ENCODE measurements around the gene RMND5B. TPM values are rescaled to one million over a fixed set of nuclear protein-coding genes. Genes with fewer than 3 reads are reported as not detected.

Gene RMND5B
- total RNA-seq, 1 experiment from 2014 or later, result 37.0 TPM

DNA sequence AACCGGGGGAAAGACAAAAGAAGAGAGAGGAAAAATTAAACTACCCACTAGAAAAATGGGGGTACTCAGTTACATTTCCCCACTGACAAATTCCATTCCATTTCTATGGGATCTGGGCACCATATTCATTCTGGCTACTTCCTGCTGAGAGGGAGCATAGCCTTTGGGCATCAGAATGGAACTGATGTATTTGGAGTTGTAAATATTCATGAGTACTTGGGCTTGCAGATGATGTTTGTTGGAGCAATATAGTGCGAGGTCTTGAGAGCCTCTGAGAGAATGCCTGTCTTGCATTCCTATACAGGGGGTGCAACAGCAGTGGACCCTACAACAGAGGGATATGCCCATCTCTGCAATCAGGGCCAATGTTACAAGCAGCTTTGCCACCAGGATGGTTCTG is 39.6 kb downstream of the RMND5B start:
- Histone ChIP-seq H3K27me3 (replicated peaks; ENCODE audit: insufficient read depth, low read depth, low read length, poor library complexity) (no peaks in the 10 kb centered on the region), H3K4me1 (ENCODE audit: insufficient read depth, low read length, poor library complexity, severe bottlenecking) (no peaks in the 10 kb centered on the region), H3K27ac (ENCODE audit: low read depth, low read length, poor library complexity, severe bottlenecking) (no peak overlapping the region), H3K9me3 (ENCODE audit: low read depth, low read length, poor library complexity, severe bottlenecking) (no peaks in the 10 kb centered on the region), H3K4me3 (ENCODE audit: low read depth, low read length, poor library complexity, severe bottlenecking) (no peak overlapping the region), H3K36me3 (ENCODE audit: insufficient read depth, low read length, poor library complexity, severe bottlenecking) (no peaks in the 10 kb centered on the region)
- DNase-seq (ENCODE audit: low spot score), result no peak
- intact Hi-C loops (cut with micrococcal nuclease; ENCODE audit: unreplicated experiment), result no loop called here
- ChIA-PET POLR2A (ENCODE audit: low non-redundant PET) (no interaction called here), CTCF (no interaction called here)
- BruUV-seq (replicated peaks), result no TSS peak
- TF ChIP-seq, protein P1, sequence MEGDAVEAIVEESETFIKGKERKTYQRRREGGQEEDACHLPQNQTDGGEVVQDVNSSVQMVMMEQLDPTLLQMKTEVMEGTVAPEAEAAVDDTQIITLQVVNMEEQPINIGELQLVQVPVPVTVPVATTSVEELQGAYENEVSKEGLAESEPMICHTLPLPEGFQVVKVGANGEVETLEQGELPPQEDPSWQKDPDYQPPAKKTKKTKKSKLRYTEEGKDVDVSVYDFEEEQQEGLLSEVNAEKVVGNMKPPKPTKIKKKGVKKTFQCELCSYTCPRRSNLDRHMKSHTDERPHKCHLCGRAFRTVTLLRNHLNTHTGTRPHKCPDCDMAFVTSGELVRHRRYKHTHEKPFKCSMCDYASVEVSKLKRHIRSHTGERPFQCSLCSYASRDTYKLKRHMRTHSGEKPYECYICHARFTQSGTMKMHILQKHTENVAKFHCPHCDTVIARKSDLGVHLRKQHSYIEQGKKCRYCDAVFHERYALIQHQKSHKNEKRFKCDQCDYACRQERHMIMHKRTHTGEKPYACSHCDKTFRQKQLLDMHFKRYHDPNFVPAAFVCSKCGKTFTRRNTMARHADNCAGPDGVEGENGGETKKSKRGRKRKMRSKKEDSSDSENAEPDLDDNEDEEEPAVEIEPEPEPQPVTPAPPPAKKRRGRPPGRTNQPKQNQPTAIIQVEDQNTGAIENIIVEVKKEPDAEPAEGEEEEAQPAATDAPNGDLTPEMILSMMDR (conservative IDR thresholded peaks at IDR 0.05; ENCODE audit: low read depth, low read length), result no peak
- TF ChIP-seq EZH2 (IDR thresholded peaks at IDR 0.05; ENCODE audit: borderline replicate concordance, low read depth, low read length, poor library complexity, severe bottlenecking), result no peak

DNA sequence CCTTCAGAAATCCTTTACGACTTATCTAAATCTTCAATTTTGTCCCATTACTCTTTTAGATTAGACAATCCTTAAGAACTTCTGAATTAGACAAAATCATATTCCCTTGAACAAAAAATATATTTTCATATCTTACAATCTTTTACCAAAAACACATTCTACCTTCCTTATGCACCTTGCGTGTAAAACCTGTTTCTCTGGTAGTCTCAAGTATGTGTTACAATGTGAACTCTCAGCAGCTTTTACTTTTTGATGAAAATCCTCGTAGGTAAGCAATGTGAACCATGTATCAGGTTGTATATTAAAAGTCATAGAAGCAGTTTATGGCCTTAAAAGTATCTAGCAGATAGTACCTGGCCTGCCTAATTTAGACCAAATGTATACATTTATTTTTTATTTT is 43.6 kb downstream of the RMND5B start:
- ChIA-PET CTCF (no interaction called here), POLR2A (ENCODE audit: low non-redundant PET) (no interaction called here)
- H3K27me3 ChIP-seq (replicated peaks; ENCODE audit: insufficient read depth, low read depth, low read length, poor library complexity), result no peaks in the 10 kb centered on the region
- no peaks in the 10 kb centered on the region for H3K4me1 ChIP-seq (ENCODE audit: insufficient read depth, low read length, poor library complexity, severe bottlenecking)
- no TSS peak for BruUV-seq (replicated peaks)
- no peaks in the 10 kb centered on the region for H3K36me3 ChIP-seq (ENCODE audit: insufficient read depth, low read length, poor library complexity, severe bottlenecking)
- no peak for DNase-seq (ENCODE audit: low spot score)
- H3K27ac ChIP-seq (ENCODE audit: low read depth, low read length, poor library complexity, severe bottlenecking), result no peak overlapping the region
- intact Hi-C loops (cut with micrococcal nuclease; ENCODE audit: unreplicated experiment), result no loop called here
- TF ChIP-seq, protein P1 (conservative IDR thresholded peaks at IDR 0.05; ENCODE audit: low read depth, low read length), result no peak
- no peak overlapping the region for H3K4me3 ChIP-seq (ENCODE audit: low read depth, low read length, poor library complexity, severe bottlenecking)
- no peaks in the 10 kb centered on the region for H3K9me3 ChIP-seq (ENCODE audit: low read depth, low read length, poor library complexity, severe bottlenecking)

DNA sequence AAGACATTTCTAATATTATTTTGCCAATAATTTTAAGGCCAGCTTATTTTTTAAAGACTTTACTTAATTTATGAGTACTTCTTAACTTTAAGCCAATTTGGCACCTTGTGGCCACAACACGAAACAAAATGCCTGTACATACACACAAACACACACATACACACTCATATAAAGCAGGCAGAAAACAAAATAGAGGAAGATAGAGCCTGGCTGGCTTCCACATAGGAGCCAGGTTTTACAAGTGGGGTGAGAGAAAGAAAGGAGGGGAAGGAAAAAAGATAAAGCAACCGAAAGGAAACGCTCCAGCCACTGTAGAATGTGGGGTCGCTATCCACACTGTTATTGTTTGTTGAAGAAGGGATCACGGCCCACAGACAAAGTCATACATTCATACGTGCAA is 46.0 kb downstream of the RMND5B start:
- H3K9me3 ChIP-seq (ENCODE audit: low read depth, low read length, poor library complexity, severe bottlenecking), result no peaks in the 10 kb centered on the region
- H3K27me3 ChIP-seq (replicated peaks; ENCODE audit: insufficient read depth, low read depth, low read length, poor library complexity), result no peaks in the 10 kb centered on the region
- ChIA-PET CTCF (no interaction called here), POLR2A (ENCODE audit: low non-redundant PET) (no interaction called here)
- no peak for DNase-seq (ENCODE audit: low spot score)
- H3K4me3 ChIP-seq (ENCODE audit: low read depth, low read length, poor library complexity, severe bottlenecking), result no peak overlapping the region
- H3K4me1 ChIP-seq (ENCODE audit: insufficient read depth, low read length, poor library complexity, severe bottlenecking), result no peaks in the 10 kb centered on the region
- BruUV-seq (replicated peaks), result no TSS peak
- no peak overlapping the region for H3K27ac ChIP-seq (ENCODE audit: low read depth, low read length, poor library complexity, severe bottlenecking)
- intact Hi-C loops (cut with micrococcal nuclease; ENCODE audit: unreplicated experiment), result no loop called here
- TF ChIP-seq, protein P1 (conservative IDR thresholded peaks at IDR 0.05; ENCODE audit: low read depth, low read length), result no peak
- no peak for TF ChIP-seq EZH2 (IDR thresholded peaks at IDR 0.05; ENCODE audit: borderline replicate concordance, low read depth, low read length, poor library complexity, severe bottlenecking)
- no peaks in the 10 kb centered on the region for H3K36me3 ChIP-seq (ENCODE audit: insufficient read depth, low read length, poor library complexity, severe bottlenecking)
